Measurements from ENCODE around the gene MPPED2. TPM values are rescaled to one million over a fixed set of nuclear protein-coding genes. Genes with fewer than 3 reads are reported as not detected.

The MPPED2 gene
- polyA plus RNA-seq, 3 donors: 0.29 to 0.59 (median 0.52) TPM

DNA sequence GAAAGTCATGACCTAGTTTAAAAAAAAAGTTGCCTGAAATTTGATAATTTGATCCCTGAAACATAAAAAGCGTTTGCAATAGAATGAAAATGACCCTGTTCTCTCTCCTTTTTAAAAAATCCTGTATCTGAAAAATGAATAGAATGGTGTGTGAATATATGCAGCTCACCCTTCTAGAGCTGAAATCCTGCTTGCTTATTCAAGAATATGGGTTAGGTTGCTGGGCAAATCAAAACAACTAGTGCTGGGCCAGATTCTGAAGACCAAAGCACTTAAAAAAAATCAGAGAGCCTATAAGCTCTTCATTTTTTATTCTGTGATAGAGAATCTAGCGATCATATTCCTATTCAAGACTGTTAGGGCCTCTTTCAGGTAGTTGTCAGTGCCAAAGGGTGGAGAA is 131.6 kb downstream of the MPPED2 start:
- no peaks in the 10 kb centered on the region for H3K79me2 ChIP-seq (ENCODE audit: insufficient read depth, low read length)
- no CpG with 5 or more reads among the region's 2 CpGs for WGBS (ENCODE audit: insufficient coverage)
- Mint-ChIP-seq H3K27me3 (ENCODE audit: low read depth in 3 of 3) (peaks cover 0 to 2% (median 0%) of the 10 kb centered on the region in 3 donors), H3K4me3 (no peak overlapping the region), H3K9me3 (peaks cover 0 to 4% (median 2%) of the 10 kb centered on the region in 7 donors), H3K4me1 (peaks cover 7% of the 10 kb centered on the region), H3K36me3 (no peaks in the 10 kb centered on the region), H3K27ac (no peak overlapping the region)
- no peaks in the 10 kb centered on the region for H4K20me1 ChIP-seq (ENCODE audit: insufficient read depth, low read length)
- H3K27me3 ChIP-seq (ENCODE audit: control insufficient read depth in 2 of 2, insufficient read depth in 2 of 2, low read length in 2 of 2): no peaks in the 10 kb centered on the region
- no peak overlapping the region for H3K27ac ChIP-seq (ENCODE audit: low read depth in 1 of 2, low read length in 2 of 2)
- H3K4me2 ChIP-seq (replicated peaks; ENCODE audit: extremely low read depth, low read length, poor library complexity, severe bottlenecking): no peak overlapping the region
- DNase-seq: no peak
- peaks cover 6 to 13% of the 10 kb centered on the region in 2 donors for H3K4me1 ChIP-seq (ENCODE audit: control insufficient read depth in 1 of 2, insufficient read depth in 2 of 2, low read length in 2 of 2)
- intact Hi-C loops (cut with micrococcal nuclease): no loop called here
- no peak overlapping the region for H2AFZ ChIP-seq (ENCODE audit: insufficient read depth, low read depth, low read length, poor library complexity, severe bottlenecking)
- no peaks in the 10 kb centered on the region for H3K9me3 ChIP-seq (replicated peaks in 1 of 2; ENCODE audit: control insufficient read depth in 1 of 2, insufficient read depth in 1 of 2, low read length in 2 of 2)
- no peak overlapping the region for H3K9ac ChIP-seq (ENCODE audit: insufficient read depth, low read length, poor library complexity, severe bottlenecking)
- H3K36me3 ChIP-seq (replicated peaks in 1 of 2; ENCODE audit: control insufficient read depth in 1 of 2, insufficient read depth in 2 of 2, low read length in 2 of 2): no peaks in the 10 kb centered on the region
- H3K4me3 ChIP-seq (replicated peaks in 1 of 3; ENCODE audit: low read depth in 2 of 3, low read length in 3 of 3): no peak overlapping the region
- TF ChIP-seq, protein P1, sequence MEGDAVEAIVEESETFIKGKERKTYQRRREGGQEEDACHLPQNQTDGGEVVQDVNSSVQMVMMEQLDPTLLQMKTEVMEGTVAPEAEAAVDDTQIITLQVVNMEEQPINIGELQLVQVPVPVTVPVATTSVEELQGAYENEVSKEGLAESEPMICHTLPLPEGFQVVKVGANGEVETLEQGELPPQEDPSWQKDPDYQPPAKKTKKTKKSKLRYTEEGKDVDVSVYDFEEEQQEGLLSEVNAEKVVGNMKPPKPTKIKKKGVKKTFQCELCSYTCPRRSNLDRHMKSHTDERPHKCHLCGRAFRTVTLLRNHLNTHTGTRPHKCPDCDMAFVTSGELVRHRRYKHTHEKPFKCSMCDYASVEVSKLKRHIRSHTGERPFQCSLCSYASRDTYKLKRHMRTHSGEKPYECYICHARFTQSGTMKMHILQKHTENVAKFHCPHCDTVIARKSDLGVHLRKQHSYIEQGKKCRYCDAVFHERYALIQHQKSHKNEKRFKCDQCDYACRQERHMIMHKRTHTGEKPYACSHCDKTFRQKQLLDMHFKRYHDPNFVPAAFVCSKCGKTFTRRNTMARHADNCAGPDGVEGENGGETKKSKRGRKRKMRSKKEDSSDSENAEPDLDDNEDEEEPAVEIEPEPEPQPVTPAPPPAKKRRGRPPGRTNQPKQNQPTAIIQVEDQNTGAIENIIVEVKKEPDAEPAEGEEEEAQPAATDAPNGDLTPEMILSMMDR (IDR thresholded peaks at IDR 0.05): no peak

DNA sequence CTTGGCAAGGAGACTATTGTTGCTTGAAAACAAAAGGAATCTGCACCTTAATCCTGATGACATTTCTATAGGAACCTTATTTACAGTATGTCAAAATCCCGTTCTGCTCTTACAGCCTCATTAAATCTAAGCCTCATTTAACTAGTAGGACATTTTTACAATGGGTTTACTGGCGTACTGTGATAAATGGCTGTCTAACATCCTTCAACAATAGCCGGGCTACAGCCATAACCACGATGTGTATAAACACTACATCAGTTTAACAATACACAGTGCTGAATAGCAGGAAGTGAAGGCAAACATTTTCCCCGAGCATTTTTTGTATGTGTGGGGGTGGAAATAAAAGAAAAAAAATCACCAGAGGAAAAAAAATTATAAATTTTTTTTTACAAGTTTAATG is 132.0 kb downstream of the MPPED2 start:
- Histone ChIP-seq H2AFZ (ENCODE audit: insufficient read depth, low read depth, low read length, poor library complexity, severe bottlenecking) (no peak overlapping the region), H3K9ac (ENCODE audit: insufficient read depth, low read length, poor library complexity, severe bottlenecking) (no peak overlapping the region), H3K27ac (ENCODE audit: low read depth in 1 of 2, low read length in 2 of 2) (no peak overlapping the region), H4K20me1 (ENCODE audit: insufficient read depth, low read length) (no peaks in the 10 kb centered on the region), H3K9me3 (replicated peaks in 1 of 2; ENCODE audit: control insufficient read depth in 1 of 2, insufficient read depth in 1 of 2, low read length in 2 of 2) (no peaks in the 10 kb centered on the region), H3K36me3 (replicated peaks in 1 of 2; ENCODE audit: control insufficient read depth in 1 of 2, insufficient read depth in 2 of 2, low read length in 2 of 2) (no peaks in the 10 kb centered on the region), H3K79me2 (ENCODE audit: insufficient read depth, low read length) (no peaks in the 10 kb centered on the region), H3K4me1 (ENCODE audit: control insufficient read depth in 1 of 2, insufficient read depth in 2 of 2, low read length in 2 of 2) (peaks cover 6 to 13% of the 10 kb centered on the region in 2 donors), H3K4me2 (replicated peaks; ENCODE audit: extremely low read depth, low read length, poor library complexity, severe bottlenecking) (no peak overlapping the region), H3K27me3 (ENCODE audit: control insufficient read depth in 2 of 2, insufficient read depth in 2 of 2, low read length in 2 of 2) (no peaks in the 10 kb centered on the region), H3K4me3 (replicated peaks in 1 of 3; ENCODE audit: low read depth in 2 of 3, low read length in 3 of 3) (no peak overlapping the region)
- Mint-ChIP-seq H3K27me3 (ENCODE audit: low read depth in 3 of 3) (peaks cover 0 to 2% (median 0%) of the 10 kb centered on the region in 3 donors), H3K36me3 (no peaks in the 10 kb centered on the region), H3K9me3 (peaks cover 0 to 4% (median 2%) of the 10 kb centered on the region in 7 donors), H3K4me3 (peak overlapping the region in 1 of 2 donors; percentile 13), H3K27ac (no peak overlapping the region), H3K4me1 (peaks cover 7% of the 10 kb centered on the region)
- TF ChIP-seq, protein P1 (IDR thresholded peaks at IDR 0.05): no peak
- no peak for DNase-seq
- intact Hi-C loops (cut with micrococcal nuclease): no loop called here
- no CpG with 5 or more reads among the region's 5 CpGs for WGBS (ENCODE audit: insufficient coverage)

Data from CD14-positive monocyte (primary cell).